ENCODE results near the gene SYCN. TPM values are rescaled to one million over a fixed set of nuclear protein-coding genes. Genes with fewer than 3 reads are reported as not detected.

The SYCN gene
- total RNA-seq, 1 experiment from 2014 or later = not detected

- Mint-ChIP-seq H3K4me1 (ENCODE audit: low read depth, unreplicated experiment) (peaks cover 35% of the 10 kb centered on the region), H3K36me3 (ENCODE audit: insufficient read depth, unreplicated experiment) (peaks cover 7% of the 10 kb centered on the region), H3K27me3 (ENCODE audit: insufficient read depth, unreplicated experiment) (no peaks in the 10 kb centered on the region), H3K27ac (ENCODE audit: unreplicated experiment) (peak overlapping the region; percentile 79), H3K9me3 (ENCODE audit: unreplicated experiment) (peaks cover 12% of the 10 kb centered on the region), H3K4me3 (ENCODE audit: unreplicated experiment) (no peak overlapping the region)
- CTCF ChIA-PET = no interaction called here
- POLR2A ChIA-PET = interaction anchor here (0.6 kb wide), 1 partner anchor 26 kb away, joined by 6 read pairs; no protein-coding TSS in a partner anchor
- H3K9me3 ChIP-seq = 0 out of 2 replicates have a peak, but pooled peaks cover 3% of the 10 kb centered on the region
- H3K36me3 ChIP-seq (ENCODE audit: control insufficient read depth, insufficient read depth, low read length) = no peaks in the 10 kb centered on the region
- no TSS peak for BruUV-seq (replicated peaks)
- TF ChIP-seq, protein P1, sequence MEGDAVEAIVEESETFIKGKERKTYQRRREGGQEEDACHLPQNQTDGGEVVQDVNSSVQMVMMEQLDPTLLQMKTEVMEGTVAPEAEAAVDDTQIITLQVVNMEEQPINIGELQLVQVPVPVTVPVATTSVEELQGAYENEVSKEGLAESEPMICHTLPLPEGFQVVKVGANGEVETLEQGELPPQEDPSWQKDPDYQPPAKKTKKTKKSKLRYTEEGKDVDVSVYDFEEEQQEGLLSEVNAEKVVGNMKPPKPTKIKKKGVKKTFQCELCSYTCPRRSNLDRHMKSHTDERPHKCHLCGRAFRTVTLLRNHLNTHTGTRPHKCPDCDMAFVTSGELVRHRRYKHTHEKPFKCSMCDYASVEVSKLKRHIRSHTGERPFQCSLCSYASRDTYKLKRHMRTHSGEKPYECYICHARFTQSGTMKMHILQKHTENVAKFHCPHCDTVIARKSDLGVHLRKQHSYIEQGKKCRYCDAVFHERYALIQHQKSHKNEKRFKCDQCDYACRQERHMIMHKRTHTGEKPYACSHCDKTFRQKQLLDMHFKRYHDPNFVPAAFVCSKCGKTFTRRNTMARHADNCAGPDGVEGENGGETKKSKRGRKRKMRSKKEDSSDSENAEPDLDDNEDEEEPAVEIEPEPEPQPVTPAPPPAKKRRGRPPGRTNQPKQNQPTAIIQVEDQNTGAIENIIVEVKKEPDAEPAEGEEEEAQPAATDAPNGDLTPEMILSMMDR (IDR thresholded peaks at IDR 0.05; ENCODE audit: insufficient read depth in 1 of 2, low read depth in 1 of 2, low read length in 1 of 2, severe bottlenecking in 1 of 2, unreplicated experiment in 1 of 2) = no peak
- peaks cover 49% of the 10 kb centered on the region for H3K4me1 ChIP-seq
- intact Hi-C loops (cut with micrococcal nuclease; ENCODE audit: unreplicated experiment) = loop anchor here (2.0 kb wide), 1 partner anchor 57 kb away; no protein-coding TSS in a partner anchor
- no peak for DNase-seq
- no peak overlapping the region for H3K4me3 ChIP-seq (ENCODE audit: low read depth, low read length)
- no peaks in the 10 kb centered on the region for H3K27me3 ChIP-seq (replicated peaks; ENCODE audit: control insufficient read depth, insufficient read depth, low read length)
Measured at GRCh38 chr19:39251846-39252245, 47.8 kb upstream of the SYCN start.

DNA sequence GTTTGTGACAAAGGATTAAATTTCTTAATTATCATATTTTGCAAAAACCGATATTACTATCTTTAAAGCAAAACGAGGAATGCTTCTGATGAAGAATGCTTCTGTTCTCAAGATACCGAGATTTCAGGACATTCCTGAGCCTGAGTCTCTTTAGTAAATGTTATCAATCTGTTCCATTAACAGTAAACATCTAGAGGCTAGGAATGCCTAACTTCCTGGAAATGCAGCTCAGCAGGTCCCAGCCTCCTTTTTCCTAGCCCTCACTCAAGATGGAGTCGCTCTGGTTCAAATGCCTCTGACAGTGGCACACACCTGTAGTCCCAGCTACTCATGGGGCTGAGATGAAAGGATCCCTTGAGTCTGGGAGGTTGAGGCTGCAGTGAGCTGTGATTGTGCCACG, 47.0 kb upstream of the SYCN start:
- intact Hi-C loops (cut with micrococcal nuclease; ENCODE audit: unreplicated experiment) = loop anchor here (2.0 kb wide), 1 partner anchor 58 kb away; no protein-coding TSS in a partner anchor
- POLR2A ChIA-PET = interaction anchor here (0.6 kb wide), 1 partner anchor 27 kb away, joined by 6 read pairs; no protein-coding TSS in a partner anchor
- Histone ChIP-seq H3K27me3 (replicated peaks; ENCODE audit: control insufficient read depth, insufficient read depth, low read length) (no peaks in the 10 kb centered on the region), H3K9me3 (0 out of 2 replicates have a peak, but pooled peaks cover 3% of the 10 kb centered on the region), H3K36me3 (ENCODE audit: control insufficient read depth, insufficient read depth, low read length) (no peaks in the 10 kb centered on the region), H3K4me3 (ENCODE audit: low read depth, low read length) (no peak overlapping the region), H3K4me1 (peaks cover 42% of the 10 kb centered on the region)
- H3K4me3 Mint-ChIP-seq (ENCODE audit: unreplicated experiment) = no peak overlapping the region
- no TSS peak for BruUV-seq (replicated peaks)
- CTCF ChIA-PET = interaction anchor here (0.6 kb wide), 1 partner anchor 55 kb away, joined by 9 read pairs; no protein-coding TSS in a partner anchor
- H3K27me3 Mint-ChIP-seq (ENCODE audit: insufficient read depth, unreplicated experiment) = no peaks in the 10 kb centered on the region
- peaks cover 12% of the 10 kb centered on the region for H3K9me3 Mint-ChIP-seq (ENCODE audit: unreplicated experiment)
- peaks cover 6% of the 10 kb centered on the region for H3K36me3 Mint-ChIP-seq (ENCODE audit: insufficient read depth, unreplicated experiment)
- TF ChIP-seq, protein P1 (IDR thresholded peaks at IDR 0.05; ENCODE audit: insufficient read depth in 1 of 2, low read depth in 1 of 2, low read length in 1 of 2, severe bottlenecking in 1 of 2, unreplicated experiment in 1 of 2) = no peak
- no peak for DNase-seq
- peak overlapping the region; percentile 18 for H3K27ac Mint-ChIP-seq (ENCODE audit: unreplicated experiment)
- H3K4me1 Mint-ChIP-seq (ENCODE audit: low read depth, unreplicated experiment) = peaks cover 35% of the 10 kb centered on the region

DNA sequence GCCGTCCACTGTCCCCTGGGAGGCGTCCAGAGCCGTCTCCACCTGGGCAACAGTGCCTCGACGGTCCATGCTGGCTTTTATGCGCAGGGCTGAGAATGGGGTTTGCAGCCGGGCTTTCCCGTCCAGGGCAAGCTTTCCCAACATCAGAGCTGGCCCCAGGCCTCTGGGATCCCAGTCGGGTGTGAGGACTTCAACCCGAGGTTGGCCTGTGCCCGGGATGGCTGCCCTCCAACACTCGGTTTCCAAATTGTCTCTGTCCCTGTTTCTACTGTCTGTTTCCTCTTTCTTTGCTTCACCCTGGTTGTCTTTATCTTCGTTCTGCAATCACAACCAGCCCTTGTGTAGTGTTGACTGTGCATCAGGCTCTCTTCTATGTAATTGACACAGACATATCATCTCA, 44.7 kb upstream of the SYCN start, which contains the start of gene IFNL4:
Gene IFNL4 (minus strand): TSS at position 51 of the 400 bp plus-strand sequence.
- CTCF ChIA-PET = no interaction called here
- Mint-ChIP-seq H3K27me3 (ENCODE audit: insufficient read depth, unreplicated experiment) (no peaks in the 10 kb centered on the region), H3K27ac (ENCODE audit: unreplicated experiment) (no peak within 1 kb of the TSS), H3K36me3 (ENCODE audit: insufficient read depth, unreplicated experiment) (no peaks in the 10 kb centered on the region), H3K4me3 (ENCODE audit: unreplicated experiment) (no peak within 1 kb of the TSS), H3K4me1 (ENCODE audit: low read depth, unreplicated experiment) (peaks cover 23% of the 10 kb centered on the region), H3K9me3 (ENCODE audit: unreplicated experiment) (peaks cover 12% of the 10 kb centered on the region)
- intact Hi-C loops (cut with micrococcal nuclease; ENCODE audit: unreplicated experiment) = no loop called here
- Histone ChIP-seq H3K9me3 (no peaks in the 10 kb centered on the region), H3K36me3 (ENCODE audit: control insufficient read depth, insufficient read depth, low read length) (no peaks in the 10 kb centered on the region), H3K4me1 (peaks cover 26% of the 10 kb centered on the region), H3K4me3 (ENCODE audit: low read depth, low read length) (no peak within 1 kb of the TSS), H3K27me3 (replicated peaks; ENCODE audit: control insufficient read depth, insufficient read depth, low read length) (no peaks in the 10 kb centered on the region)
- no peak for DNase-seq
- no TSS peak for BruUV-seq (replicated peaks)
- TF ChIP-seq, protein P1 (IDR thresholded peaks at IDR 0.05; ENCODE audit: insufficient read depth in 1 of 2, low read depth in 1 of 2, low read length in 1 of 2, severe bottlenecking in 1 of 2, unreplicated experiment in 1 of 2) = no peak
- POLR2A ChIA-PET = no interaction called here

Data from Caco-2 (cell line).